ENCODE measurements around the gene MLLT1.

DNA sequence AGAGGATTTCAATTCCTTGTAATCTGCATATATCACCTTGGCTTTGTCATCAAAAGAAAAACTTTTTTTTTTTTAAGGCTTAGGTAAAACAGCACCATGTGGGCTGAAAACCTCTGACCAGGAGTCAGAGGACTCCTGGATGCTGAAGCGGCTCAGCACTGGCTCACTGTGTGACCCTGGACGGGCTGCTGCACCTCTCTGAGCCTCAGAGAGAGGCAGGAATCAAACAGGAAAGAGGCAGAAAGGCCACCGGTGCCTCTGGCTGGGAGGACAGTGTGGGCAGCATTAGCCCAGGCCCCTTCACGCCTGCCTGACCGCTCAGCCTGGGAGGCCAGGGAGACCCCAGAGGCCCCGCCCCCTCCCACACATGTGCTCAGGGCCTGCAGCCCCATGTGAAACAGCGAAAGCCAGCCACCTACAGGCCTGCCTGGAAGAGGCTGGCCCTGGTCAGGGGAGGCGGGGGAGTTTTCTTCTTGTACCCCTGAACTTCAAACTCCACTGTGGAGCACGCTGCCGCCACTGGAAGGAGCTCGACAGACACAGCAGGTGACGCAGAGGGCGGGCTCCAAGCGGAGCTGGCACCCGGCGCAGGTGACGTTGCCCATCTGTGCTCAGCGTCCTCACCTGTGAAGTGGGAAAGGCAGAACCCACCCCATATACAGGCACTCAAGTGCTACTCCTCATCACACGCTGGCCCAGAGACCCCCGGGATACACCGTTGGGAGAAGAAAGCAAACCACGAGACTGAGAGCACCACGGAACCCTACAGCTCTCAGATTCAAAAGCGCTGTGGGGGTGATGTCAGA lies 39.7 kb downstream of the MLLT1 start:
- TF ChIP-seq, protein P1, sequence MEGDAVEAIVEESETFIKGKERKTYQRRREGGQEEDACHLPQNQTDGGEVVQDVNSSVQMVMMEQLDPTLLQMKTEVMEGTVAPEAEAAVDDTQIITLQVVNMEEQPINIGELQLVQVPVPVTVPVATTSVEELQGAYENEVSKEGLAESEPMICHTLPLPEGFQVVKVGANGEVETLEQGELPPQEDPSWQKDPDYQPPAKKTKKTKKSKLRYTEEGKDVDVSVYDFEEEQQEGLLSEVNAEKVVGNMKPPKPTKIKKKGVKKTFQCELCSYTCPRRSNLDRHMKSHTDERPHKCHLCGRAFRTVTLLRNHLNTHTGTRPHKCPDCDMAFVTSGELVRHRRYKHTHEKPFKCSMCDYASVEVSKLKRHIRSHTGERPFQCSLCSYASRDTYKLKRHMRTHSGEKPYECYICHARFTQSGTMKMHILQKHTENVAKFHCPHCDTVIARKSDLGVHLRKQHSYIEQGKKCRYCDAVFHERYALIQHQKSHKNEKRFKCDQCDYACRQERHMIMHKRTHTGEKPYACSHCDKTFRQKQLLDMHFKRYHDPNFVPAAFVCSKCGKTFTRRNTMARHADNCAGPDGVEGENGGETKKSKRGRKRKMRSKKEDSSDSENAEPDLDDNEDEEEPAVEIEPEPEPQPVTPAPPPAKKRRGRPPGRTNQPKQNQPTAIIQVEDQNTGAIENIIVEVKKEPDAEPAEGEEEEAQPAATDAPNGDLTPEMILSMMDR (conservative IDR thresholded peaks at IDR 0.05; ENCODE audit: low read length) = no peak
- no peak for TF ChIP-seq EZH2phosphoT487 (IDR thresholded peaks at IDR 0.05; ENCODE audit: borderline replicate concordance)

All from Loucy (cell line).